CD4-positive, alpha-beta T cell treated with Interleukin-4 for 1 hour (primary cell): Measurements from ENCODE around the gene CNNM2.
"Not testable (repeated sequence)": the region's sequence is repeated elsewhere in the genome, so short reads cannot be mapped to it uniquely, and the experiment has no call there.

Experiments
- DNase-seq, 2 donors: peaks; one replicate each; pipeline ENCODE4 v3.0.0-alpha.2; 2020 to 2022

Gene CNNM2

GRCh38 chr10:103111918-103112877, 194.1 kb downstream of the CNNM2 start:
- no peak for DNase-seq

DNA sequence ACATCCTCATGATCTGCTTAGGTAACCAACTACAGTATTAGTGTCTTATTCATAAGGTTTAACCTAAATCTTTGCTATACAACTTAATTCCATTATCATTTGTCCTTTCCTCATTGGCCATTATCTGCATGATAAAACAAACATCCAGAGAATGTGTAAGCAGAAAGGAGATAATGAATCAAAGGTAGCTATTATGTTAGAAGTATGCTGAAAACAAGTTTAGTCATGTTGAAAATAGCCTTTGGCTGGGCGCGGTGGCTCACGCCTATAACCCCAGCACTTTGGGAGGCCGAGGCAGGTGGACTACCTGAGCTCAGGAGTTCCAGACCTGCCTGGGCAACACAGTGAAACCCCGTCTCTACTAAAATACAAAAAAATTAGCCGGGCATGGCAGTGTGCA, 196.8 kb downstream of the CNNM2 start:
- DNase-seq: no peak

GRCh38 chr10:103117247-103117646, 199.2 kb downstream of the CNNM2 start:
- DNase-seq: no peak

DNA sequence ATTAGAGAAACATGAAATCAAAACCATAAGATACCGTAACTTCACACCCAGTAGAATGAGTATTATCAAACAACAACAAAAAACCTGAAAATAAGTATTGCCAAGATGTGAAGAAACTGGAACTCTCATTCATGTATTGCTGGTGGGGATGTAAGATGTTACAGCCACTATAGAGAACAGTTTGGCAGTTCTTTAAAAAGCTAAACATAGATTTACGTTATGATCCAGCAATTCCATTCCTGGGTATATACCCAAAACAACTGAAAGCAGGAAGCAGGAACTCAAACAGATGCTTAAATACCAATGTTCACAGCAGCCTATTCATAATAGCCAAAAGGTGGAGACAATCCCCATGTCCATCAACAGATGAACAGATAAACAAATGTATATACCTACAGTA, 202.5 kb downstream of the CNNM2 start:
- DNase-seq: no peak

DNA sequence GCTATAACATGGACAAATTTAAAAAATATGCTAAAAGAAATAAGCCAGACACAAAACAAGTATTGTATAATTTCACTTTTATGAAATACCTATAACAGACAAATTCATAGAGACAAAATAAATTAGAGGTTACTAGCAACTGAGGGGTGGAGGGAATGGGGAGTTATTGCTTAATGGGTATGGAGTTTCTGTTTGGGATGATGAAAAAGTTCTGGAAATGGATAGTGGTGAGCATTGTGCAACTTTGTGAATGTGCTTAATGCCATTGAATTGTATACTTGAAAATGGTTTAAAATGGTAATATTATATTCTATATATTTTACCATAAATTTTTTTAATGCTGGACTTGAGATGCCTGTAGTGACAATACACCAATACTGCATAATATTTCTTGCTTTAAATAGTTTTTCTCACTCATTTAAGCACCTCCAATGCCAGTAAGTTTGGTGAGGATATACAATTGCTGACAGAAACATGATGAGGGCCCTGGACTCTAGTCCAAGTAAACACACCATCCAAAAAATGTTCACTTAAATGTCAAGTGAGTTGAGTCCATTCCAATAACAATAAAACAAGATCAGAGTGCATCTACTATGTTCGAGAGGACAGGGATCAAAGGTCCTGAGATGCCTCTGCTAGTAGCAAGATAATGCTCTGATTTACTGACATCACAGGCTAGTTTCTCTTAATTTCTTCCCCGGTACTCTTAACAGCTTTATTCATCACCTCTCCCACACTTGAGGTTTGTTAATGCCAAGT, 203.1 kb downstream of the CNNM2 start:
- no peak for DNase-seq

- no peak for DNase-seq
These were observed 205.4 kb downstream of the CNNM2 start for GRCh38 chr10:103123282-103124024.

- no peak for DNase-seq
These were observed 206.5 kb downstream of the CNNM2 start for GRCh38 chr10:103124420-103125096.

- DNase-seq: no peak
These were observed 207.5 kb downstream of the CNNM2 start for GRCh38 chr10:103125323-103126267.

- DNase-seq: no peak
These were observed 209.1 kb downstream of the CNNM2 start for GRCh38 chr10:103127241-103127640.

DNA sequence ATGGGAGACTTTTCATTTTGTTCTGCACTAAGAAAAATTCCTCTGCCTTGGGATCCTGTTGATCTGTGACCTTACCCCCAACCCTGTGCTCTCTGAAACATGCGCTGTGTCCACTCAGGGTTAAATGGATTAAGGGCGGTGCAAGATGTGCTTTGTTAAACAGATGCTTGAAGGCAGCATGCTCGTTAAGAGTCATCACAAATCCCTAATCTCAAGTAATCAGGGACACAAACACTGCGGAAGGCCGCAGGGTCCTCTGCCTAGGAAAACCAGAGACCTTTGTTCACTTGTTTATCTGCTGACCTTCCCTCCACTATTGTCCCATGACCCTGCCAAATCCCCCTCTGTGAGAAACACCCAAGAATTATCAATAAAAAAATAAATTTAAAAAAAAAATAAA, 212.1 kb downstream of the CNNM2 start:
- DNase-seq: not testable (repeated sequence)

DNA sequence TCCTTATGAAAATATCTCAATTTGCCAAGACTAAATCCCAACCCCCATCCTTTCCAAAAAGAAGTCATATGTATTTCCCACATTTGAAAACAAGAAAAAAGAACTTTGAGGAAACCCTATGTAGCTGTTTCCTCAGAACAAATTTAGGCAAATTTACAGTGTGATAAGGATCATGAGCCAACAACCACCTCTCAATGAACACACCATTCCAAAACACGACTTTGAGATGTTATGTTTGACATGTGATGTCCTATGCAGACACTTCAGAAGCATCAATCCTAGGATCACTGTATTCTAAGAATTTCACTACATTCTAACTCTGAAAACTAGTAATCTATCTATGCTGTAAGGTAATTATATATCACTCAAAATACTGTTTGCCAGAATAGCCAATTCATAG, 212.8 kb downstream of the CNNM2 start:
- no peak for DNase-seq

- DNase-seq: not testable (repeated sequence)
These were observed 217.1 kb downstream of the CNNM2 start for GRCh38 chr10:103135168-103135567.

DNA sequence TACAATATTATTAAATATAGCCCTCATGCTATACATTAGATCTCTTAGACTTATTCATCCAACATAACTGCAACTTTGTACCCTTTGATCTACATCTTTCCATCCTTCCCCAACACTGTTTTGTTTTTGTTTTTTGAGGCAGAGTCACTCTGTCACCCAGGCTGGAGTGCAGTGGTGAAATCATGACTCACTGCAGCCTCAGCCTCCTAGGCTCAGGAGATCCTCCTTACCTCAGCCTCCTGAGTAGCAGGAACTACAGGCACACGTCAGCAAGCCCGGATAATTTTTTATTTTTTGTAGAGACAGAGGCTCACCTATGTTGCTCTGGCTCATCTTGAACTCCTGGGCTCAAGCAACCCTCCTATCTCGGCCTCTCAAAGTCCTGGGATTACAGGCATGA, 221.7 kb downstream of the CNNM2 start:
- no peak for DNase-seq
